Transverse colon (tissue), 4 donors: Measurements from ENCODE around the gene SCG5.

Source experiments
- POLR2A ChIP-seq: fragments of 450-650 bp; IDR thresholded peaks from one replicate; pipeline ENCODE4 v1.6.1; 2016; ENCODE audit warnings: antibody characterized with exemption, mild to moderate bottlenecking, moderate library complexity
- POLR2AphosphoS5 ChIP-seq, 3 donors: sonication (generic); formaldehyde crosslinking; IDR thresholded peaks; one replicate each; pipeline ENCODE4 v1.6.1; 2016; ENCODE audit warnings: antibody characterized with exemption in 3 of 3
- TF ChIP-seq, protein P1 (sequence below), 5 experiments: fragments of 200-600 bp in 3 of 5; fragments of 450-650 bp in 2 of 5; sonication (generic) in 3 of 5; IDR thresholded peaks; 1 replicate in 2 of 5; 2 replicates in 3 of 5; pipeline ENCODE4 v1.5.1; 2016 to 2017; ENCODE audit warnings: antibody characterized with exemption in 5 of 5, inconsistent platforms in 3 of 5, mild to moderate bottlenecking in 2 of 5, moderate library complexity in 1 of 5

DNA sequence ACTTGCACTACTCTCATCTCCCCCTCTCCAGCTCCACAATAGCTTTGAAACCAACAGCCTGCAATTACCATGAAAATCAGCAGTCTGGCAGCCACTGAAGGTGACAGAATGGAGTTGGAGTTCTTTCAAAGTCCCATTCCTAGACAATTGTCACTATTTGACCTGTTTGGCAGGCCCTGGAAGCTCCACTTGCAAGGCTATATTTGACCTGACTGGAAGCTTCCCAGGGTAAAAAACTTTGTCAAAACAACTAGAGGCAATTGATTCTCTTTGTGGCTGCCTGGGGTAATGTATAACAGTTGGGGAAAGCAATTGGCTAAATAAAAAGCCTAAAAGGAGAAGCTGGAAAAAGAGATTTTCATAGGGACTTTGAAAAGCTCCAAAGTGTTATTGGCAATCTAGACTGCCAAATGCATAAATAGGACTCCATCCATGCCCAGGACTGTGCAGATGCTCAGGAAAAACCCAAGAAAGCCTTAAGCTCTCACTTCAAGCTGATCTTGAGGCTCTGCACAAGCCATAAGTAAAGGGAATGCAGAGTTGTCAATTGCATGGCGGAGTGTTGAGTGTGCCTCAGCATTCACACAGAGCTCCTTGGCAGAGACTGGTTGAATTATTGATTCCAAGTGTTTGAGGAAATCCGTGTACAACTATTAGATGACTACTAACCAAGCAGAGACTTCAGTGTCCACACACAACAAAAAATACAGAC, 94.6 kb downstream of the SCG5 start:
- TF ChIP-seq, protein P1, sequence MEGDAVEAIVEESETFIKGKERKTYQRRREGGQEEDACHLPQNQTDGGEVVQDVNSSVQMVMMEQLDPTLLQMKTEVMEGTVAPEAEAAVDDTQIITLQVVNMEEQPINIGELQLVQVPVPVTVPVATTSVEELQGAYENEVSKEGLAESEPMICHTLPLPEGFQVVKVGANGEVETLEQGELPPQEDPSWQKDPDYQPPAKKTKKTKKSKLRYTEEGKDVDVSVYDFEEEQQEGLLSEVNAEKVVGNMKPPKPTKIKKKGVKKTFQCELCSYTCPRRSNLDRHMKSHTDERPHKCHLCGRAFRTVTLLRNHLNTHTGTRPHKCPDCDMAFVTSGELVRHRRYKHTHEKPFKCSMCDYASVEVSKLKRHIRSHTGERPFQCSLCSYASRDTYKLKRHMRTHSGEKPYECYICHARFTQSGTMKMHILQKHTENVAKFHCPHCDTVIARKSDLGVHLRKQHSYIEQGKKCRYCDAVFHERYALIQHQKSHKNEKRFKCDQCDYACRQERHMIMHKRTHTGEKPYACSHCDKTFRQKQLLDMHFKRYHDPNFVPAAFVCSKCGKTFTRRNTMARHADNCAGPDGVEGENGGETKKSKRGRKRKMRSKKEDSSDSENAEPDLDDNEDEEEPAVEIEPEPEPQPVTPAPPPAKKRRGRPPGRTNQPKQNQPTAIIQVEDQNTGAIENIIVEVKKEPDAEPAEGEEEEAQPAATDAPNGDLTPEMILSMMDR (IDR thresholded peaks at IDR 0.05): no peak
- TF ChIP-seq POLR2A: no peak
- TF ChIP-seq POLR2AphosphoS5 (IDR thresholded peaks at IDR 0.05): no peak
